ENCODE data around the gene ORAI3. TPM values are rescaled to one million over a fixed set of nuclear protein-coding genes. Genes with fewer than 3 reads are reported as not detected.

The ORAI3 gene
- total RNA-seq, 1 experiment from 2014 or later, result 9.0 TPM

DNA sequence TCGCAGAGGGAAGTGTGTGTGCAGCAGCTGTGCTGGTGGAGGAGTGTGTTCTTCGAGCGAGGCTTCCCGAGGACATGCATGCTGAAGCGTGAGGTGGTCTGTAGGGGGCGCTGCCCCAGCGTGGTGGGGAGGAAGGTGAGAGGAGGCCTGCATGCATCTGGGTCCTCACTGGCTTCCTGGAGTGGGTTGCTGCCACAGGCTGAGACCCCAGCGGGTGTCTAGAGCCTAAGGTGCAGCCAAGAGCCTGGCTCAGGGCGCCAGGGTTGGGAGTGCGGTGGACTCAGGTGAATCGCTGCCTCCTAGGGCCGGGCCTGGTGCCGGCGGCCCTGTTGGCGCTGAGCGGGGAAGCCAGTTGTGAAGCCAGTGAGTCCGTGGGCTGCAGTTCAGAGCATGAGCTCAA, 28.6 kb downstream of the ORAI3 start:
- Histone ChIP-seq H3K4me2 (ENCODE audit: low read length) (no peak overlapping the region), H4K20me1 (ENCODE audit: insufficient read depth) (no peaks in the 10 kb centered on the region), H3K4me3 (replicated peaks in 1 of 2; ENCODE audit: low read depth in 1 of 2, low read length in 2 of 2) (no peak overlapping the region), H3K9me2 (ENCODE audit: insufficient read depth) (no peaks in the 10 kb centered on the region), H2AFZ (ENCODE audit: low read depth, low read length, poor library complexity, severe bottlenecking) (no peak overlapping the region), H3K9me3 (ENCODE audit: control insufficient read depth in 1 of 2, insufficient read depth in 1 of 2, low read depth in 1 of 2, low read length in 2 of 2) (no peaks in the 10 kb centered on the region), H3K27ac (ENCODE audit: low read depth, low read length) (no peak overlapping the region), H3K4me1 (ENCODE audit: control insufficient read depth in 1 of 2, insufficient read depth in 2 of 2, low read length in 2 of 2) (no peaks in the 10 kb centered on the region), H3K27me3 (ENCODE audit: insufficient read depth, low read length) (no peaks in the 10 kb centered on the region), H3K79me2 (ENCODE audit: insufficient read depth, low read length) (peaks cover 3% of the 10 kb centered on the region; the same call in 1 of the 2 replicates), H3K36me3 (ENCODE audit: control insufficient read depth in 1 of 2, insufficient read depth in 2 of 2, low read length in 2 of 2) (peaks cover 20 to 40% of the 10 kb centered on the region in 2 experiments; a peak in 3 of 4 replicates), H3K9ac (ENCODE audit: low read length) (no peak overlapping the region)
- ChIA-PET CTCF (interaction anchor here (0.6 kb wide), 1 partner anchor 164 kb away, joined by 3 read pairs; no protein-coding TSS in a partner anchor), POLR2A (no interaction called here), RAD21 (ENCODE audit: low non-redundant PET in 1 of 2, low total read pairs in 2 of 2, uncharacterized antibody in 2 of 2, unreplicated experiment in 2 of 2) (no interaction called here)
- intact Hi-C loops (cut with micrococcal nuclease), result no loop called here
- BruUV-seq (replicated peaks), result no TSS peak
- DNase-seq (ENCODE audit: low read depth, low spot score) (no peak), ATAC-seq (peak; percentile 62; the same call in 1 of the 2 replicates)
- no peak for TF ChIP-seq ZNF274 (IDR thresholded peaks at IDR 0.05; ENCODE audit: low read depth, low read length)
- no peak for TF ChIP-seq CEBPB (IDR thresholded peaks at IDR 0.05; ENCODE audit: low read depth)
- TF ChIP-seq SIN3A (IDR thresholded peaks at IDR 0.05; ENCODE audit: low read depth), result no peak
- peak; percentile 16 to 66 (median 59); a peak in 4 of 6 replicates for TF ChIP-seq CTCF (IDR thresholded peaks at IDR 0.05 in 2 of 3, conservative IDR thresholded peaks at IDR 0.05 in 1 of 3; ENCODE audit: borderline replicate concordance in 1 of 3, insufficient read depth in 1 of 3, low read depth in 2 of 3, low read length in 2 of 3)

- Histone ChIP-seq H3K9ac (ENCODE audit: low read length) (no peak overlapping the region), H3K79me2 (ENCODE audit: insufficient read depth, low read length) (peaks cover 3% of the 10 kb centered on the region; the same call in 1 of the 2 replicates), H3K27me3 (ENCODE audit: insufficient read depth, low read length) (no peaks in the 10 kb centered on the region), H3K9me3 (ENCODE audit: control insufficient read depth in 1 of 2, insufficient read depth in 1 of 2, low read depth in 1 of 2, low read length in 2 of 2) (no peaks in the 10 kb centered on the region), H2AFZ (ENCODE audit: low read depth, low read length, poor library complexity, severe bottlenecking) (no peak overlapping the region), H4K20me1 (ENCODE audit: insufficient read depth) (no peaks in the 10 kb centered on the region), H3K4me2 (ENCODE audit: low read length) (no peak overlapping the region), H3K4me3 (replicated peaks in 1 of 2; ENCODE audit: low read depth in 1 of 2, low read length in 2 of 2) (no peak overlapping the region), H3K27ac (ENCODE audit: low read depth, low read length) (no peak overlapping the region), H3K4me1 (ENCODE audit: control insufficient read depth in 1 of 2, insufficient read depth in 2 of 2, low read length in 2 of 2) (no peaks in the 10 kb centered on the region), H3K9me2 (ENCODE audit: insufficient read depth) (no peaks in the 10 kb centered on the region), H3K36me3 (ENCODE audit: control insufficient read depth in 1 of 2, insufficient read depth in 2 of 2, low read length in 2 of 2) (peaks cover 11 to 24% of the 10 kb centered on the region in 2 experiments; a peak in 3 of 4 replicates)
- ChIA-PET POLR2A (no interaction called here), RAD21 (ENCODE audit: low non-redundant PET in 1 of 2, low total read pairs in 2 of 2, uncharacterized antibody in 2 of 2, unreplicated experiment in 2 of 2) (no interaction called here), CTCF (no interaction called here)
- DNase-seq (ENCODE audit: low read depth, low spot score) (no peak), ATAC-seq (no peak)
- no TSS peak for BruUV-seq (replicated peaks)
- intact Hi-C loops (cut with micrococcal nuclease), result loop anchor here (10.0 kb wide), 1 partner anchor 715 kb away; no protein-coding TSS in a partner anchor
- no peak for TF ChIP-seq YY1 (IDR thresholded peaks at IDR 0.05; ENCODE audit: extremely low read depth, insufficient replicate concordance, low read depth, low read length)
- TF ChIP-seq CBX3 (IDR thresholded peaks at IDR 0.05; ENCODE audit: low read depth), result no peak
- TF ChIP-seq EZH2 (IDR thresholded peaks at IDR 0.05), result no peak
- no peak for TF ChIP-seq REST (IDR thresholded peaks at IDR 0.05; ENCODE audit: low read depth)
- no peak for TF ChIP-seq ELF1 (IDR thresholded peaks at IDR 0.05; ENCODE audit: borderline replicate concordance, low read depth)
- no peak for TF ChIP-seq SRF (IDR thresholded peaks at IDR 0.05; ENCODE audit: low read depth)
- TF ChIP-seq RAD21 (IDR thresholded peaks at IDR 0.05; ENCODE audit: low read depth), result no peak
Measured at GRCh38 chr16:30979170-30980022, 30.5 kb downstream of the ORAI3 start.
